Stimulated activated CD8-positive, alpha-beta memory T cell treated with anti-CD3 and anti-CD28 coated beads, Interleukin-4, amount 100 ng/mL, for 1 hour (primary cell): ENCODE data around the gene AXDND1.
"Not testable (repeated sequence)": the region's sequence is repeated elsewhere in the genome, so short reads cannot be mapped to it uniquely, and the experiment has no call there.

Source experiments
- DNase-seq, 2 donors: peaks; one replicate each; pipeline ENCODE4 v3.0.0-alpha.2; 2020; ENCODE audit warnings: low read depth in 2 of 2, low spot score in 1 of 2

Gene AXDND1

DNA sequence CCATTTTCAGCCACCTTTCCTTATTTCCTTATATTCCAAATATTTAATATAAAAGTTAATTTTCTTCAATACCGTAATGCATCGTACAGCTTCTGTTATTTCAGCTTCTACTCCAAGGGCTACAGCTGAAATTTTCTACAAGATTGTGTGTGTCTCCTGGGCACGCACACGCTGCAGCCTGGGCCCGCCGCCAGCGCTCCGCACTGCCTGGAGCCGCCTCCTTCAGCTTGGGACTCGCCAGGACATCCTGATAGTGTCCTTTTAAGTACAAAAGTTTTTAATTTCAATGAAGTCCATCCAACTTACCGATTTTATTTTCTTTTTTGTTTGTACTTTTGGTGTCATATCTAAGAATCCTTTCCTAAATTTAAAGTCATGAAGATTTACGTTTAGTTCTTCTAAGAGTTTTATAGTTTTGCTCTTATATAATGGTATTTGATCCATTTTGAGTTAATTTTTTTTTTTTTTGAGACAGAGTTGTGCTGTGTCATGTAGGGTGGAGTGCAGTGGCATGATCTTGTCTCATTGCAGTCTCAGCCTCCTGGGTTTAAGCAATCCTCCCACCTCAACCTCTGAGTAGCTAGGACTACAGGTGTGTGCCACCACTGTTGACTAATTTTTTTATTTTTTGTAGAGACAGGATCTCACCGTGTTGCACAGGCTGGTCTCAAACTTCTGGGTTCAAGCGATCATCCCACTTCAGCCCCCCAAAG, 82.8 kb downstream of the AXDND1 start:
- no peak for DNase-seq

DNA sequence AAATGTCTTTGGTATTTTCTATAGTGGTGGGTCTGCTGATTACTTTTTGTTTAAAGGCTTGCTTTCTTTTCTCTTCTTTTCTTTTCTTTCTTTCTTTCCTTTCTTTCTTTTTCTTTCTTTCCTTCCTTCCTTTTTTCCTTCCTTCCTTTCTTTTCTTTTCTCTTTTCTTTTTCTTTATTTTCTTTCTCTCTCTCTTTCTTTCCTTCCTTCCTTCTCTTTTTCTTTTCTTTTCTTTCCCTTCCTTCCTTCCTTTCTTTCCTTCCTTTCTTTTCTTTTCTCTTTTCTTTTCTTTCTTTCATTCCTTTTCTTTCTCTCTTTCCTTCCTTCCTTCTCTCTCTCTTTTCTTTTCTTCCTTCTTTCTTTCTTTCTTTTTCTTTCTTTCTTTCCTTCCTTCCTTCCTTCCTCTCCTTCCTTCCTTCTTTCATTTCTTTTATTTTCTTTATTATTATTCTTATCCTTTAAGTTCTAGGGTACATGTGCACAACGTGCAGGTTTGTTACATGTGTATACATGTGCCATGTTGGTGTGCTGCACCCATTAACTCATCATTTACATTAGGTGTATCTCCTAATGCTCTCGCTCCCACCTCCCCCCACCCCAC, 93.9 kb downstream of the AXDND1 start:
- not testable (repeated sequence) for DNase-seq

DNA sequence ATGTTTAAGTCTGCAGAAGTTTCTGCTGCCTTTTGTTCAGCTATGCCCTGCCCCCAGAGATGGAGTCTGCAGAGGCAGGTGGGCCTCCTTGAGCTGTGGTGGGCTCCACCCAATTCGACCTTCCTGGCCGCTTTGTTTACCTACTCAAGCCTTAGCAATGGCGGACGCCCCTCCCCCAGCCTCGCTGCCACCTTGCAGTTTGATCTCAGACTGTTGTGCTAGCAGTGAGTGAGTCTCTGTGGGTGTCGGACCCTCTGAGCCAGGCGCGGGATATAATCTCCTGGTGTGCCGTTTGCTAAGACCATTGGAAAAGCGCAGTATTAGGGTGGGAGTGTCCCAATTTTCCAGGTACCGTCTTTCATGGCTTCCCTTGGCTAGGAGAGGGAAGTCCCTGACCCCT, 99.9 kb downstream of the AXDND1 start:
- DNase-seq: not testable (repeated sequence)

DNA sequence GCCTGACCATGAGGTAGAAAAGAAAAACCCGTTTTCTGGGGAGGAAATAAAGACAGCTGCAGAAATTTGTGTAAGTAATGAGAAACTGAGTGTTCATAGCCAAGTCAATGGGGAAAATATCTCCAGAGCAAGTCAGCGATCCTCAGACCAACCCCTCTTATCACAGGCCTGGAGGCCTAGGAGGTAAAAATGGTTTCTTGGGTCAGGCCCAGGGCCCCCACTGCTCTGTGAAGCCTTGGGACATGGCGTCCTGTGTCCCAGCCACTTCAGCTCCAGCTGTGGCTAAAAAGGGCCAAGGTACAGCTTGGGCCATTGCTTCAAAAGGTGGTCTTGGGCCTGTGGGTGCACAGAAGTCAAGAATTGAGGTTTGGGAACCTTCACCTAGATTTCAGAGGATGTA, 108.9 kb downstream of the AXDND1 start:
- DNase-seq: no peak

DNA sequence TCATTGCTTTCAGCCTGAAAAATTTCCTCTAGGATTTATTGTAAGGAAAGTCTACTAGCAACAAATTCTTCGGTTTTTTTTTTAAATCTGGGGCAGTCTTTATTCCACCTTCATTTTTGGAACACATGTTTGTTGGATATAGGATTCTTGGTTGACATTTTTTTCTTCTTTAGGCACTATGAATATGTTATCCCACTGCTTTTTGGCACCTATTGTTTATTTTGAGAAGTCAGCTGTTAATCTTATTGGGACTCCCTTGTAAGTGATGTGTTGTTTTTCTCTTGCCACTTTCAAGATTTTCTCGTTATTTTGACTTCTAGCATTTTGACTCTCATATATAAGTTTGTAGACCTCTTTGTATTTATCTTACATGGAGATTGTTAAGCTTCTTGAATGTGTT, 110.7 kb downstream of the AXDND1 start:
- DNase-seq: no peak

DNA sequence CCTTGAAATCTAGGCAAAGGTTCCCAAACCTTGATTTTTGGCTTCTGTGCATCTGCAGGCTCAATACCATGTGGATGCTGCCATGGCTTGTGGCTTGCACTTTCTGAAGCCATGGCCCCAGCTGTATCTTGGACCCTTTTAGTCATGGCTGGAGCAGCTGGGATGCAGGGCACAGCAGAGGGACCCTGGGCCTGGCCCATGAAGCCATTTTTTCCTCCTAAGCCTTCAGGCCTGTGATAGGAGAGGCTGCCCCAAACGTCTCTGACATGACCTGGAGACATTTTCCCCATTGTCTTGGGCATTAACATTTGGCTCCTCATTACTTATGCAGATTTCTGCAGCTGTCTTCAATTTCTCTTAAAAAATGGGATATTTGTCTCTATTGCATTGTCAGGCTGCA, 112.6 kb downstream of the AXDND1 start:
- DNase-seq: no peak

DNA sequence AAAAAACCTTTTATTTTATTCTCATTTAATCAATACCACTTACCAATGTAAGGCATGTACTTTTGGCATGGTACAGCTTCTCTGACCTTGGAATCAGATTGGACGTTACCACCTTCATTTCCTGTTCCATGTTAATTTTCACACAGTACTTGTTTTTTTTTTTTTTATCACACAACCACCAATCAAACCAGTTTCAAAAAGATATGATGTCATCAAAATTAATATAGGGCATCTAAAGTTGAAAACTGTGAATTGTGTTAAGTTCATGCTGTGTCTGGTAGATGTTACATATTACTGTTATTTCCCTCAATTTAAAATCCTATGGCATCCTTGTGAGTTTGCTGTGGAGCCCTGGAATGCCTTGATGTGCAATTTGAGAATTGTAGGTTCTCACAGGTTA, 124.8 kb downstream of the AXDND1 start:
- DNase-seq: no peak

DNA sequence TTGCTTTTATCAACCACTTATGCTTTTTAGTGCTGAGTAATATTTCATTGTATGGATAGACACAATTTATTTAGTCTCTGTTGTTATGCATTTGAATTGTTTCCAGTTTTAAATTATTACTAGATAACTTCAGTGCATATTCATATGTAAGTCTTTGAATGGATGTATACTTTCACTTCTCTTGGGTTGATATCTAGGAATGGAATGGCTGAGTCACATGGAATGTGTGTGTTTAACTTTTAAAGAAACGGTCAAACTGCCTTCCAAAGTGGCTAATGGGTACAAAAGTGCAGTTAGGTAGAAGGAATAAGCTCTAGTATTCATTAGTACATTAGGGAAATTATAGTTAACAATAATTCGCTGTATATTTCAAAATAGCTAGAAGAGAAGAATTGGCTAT, 127.6 kb downstream of the AXDND1 start:
- no peak for DNase-seq

DNA sequence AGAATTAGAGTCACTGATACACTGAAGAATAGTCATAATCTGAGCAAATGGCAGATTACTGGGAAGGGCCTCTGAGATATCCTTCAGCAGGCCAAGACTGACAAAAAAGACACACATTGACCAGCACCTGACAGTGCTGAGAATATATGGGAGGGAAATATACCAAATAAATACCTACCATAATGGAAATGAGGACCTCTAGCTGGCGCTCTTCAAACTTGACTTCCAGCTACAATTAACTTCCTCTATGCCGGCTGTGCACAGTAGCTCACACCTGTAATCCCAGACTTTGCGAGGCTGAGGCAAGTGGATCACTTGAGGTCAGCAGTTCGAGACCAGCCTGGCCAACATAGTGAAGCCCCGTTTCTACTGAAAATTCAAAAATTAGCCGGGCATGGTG, 140.4 kb downstream of the AXDND1 start:
- no peak for DNase-seq

DNA sequence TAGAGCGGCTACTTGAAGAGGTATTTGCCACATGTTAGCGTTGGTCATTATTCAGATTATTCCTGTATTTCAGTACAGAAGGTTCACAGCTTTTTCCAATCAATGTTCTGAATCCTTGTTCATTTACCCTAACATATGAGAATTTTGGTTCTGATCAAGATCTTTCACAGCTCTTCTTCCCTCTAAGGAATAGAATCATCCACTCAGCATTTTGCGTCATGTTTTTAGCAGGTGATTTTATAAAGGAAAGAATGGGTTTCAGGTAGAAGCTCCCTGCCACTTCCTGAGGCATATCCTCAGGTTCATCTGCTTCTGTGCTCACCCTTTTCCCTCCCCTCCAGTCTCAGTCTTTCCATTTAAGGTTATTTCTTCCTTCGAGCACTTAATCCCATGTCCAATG, 143.6 kb downstream of the AXDND1 start:
- no peak for DNase-seq

DNA sequence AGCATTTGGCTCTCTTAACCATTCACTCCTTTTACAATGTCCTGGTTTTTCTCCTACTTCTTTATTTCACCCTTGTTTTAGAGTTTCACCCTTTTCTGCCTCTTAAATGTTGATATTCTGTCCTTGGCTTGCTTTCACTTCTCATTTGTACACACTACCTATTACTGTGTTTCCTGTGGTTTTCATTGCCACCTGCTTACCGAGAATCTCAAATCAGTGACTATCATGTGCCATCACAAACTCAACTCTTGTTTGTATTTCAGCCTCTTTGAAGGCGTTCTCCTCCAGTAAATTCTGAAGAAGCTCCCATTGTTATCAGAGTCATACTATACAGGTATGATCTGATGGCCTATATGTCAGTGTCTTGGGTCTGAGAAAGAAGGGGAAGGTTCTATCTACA, 144.3 kb downstream of the AXDND1 start:
- no peak for DNase-seq

DNA sequence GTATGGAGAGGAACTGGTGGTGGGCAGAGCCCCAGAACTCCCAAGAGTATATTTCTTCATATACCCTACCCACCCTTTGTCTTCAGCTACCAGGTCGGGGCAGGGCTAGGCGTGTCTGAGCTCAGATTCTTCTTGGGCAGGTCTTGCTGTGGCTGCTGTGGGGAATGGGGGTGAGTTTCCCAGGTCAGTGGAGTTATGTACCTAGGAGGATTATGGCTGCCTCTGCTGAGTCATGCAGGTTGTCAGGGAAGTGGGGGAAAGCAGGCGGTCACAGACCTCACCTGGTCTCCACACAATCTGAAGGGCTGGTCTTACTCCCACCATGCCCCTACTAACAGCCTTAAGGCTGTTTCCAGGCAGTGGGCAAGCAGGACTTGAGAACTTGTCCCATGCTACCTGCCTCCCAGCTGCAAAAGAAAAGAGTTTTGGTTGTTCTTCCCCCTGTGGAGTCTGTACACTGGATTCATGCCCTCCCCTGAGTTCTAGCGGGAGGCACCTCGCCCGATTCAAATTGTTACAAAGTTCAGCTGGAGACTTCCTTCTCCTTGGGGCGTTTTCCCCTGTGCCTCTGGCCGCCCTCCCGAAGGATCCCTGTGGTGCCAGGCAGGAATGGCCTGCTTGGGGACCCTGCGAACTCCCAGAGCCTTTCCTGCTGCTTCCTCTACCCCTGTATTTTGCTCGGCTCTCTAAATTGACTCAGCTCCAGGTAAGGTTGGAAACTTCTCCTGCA, 151.4 kb downstream of the AXDND1 start:
- DNase-seq: no peak

DNA sequence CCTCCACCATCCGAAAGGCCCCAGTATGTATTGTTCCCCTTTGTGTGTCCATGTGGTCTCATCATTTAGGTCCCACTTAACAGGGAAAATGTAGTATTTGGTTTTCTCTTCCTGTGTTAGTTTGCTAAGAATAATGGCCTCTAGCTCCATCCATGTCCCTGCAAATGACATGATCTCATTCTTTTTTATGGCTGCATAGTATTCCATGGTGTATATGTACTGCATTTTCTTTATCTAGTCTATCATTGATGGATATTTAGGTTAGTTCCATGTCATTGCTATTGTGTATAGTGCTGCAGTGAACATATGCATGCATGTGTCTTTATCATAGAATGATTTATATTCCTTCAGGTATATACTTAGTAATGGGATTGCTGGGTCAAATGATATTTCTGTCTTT, 152.8 kb downstream of the AXDND1 start:
- DNase-seq: not testable (repeated sequence)

DNA sequence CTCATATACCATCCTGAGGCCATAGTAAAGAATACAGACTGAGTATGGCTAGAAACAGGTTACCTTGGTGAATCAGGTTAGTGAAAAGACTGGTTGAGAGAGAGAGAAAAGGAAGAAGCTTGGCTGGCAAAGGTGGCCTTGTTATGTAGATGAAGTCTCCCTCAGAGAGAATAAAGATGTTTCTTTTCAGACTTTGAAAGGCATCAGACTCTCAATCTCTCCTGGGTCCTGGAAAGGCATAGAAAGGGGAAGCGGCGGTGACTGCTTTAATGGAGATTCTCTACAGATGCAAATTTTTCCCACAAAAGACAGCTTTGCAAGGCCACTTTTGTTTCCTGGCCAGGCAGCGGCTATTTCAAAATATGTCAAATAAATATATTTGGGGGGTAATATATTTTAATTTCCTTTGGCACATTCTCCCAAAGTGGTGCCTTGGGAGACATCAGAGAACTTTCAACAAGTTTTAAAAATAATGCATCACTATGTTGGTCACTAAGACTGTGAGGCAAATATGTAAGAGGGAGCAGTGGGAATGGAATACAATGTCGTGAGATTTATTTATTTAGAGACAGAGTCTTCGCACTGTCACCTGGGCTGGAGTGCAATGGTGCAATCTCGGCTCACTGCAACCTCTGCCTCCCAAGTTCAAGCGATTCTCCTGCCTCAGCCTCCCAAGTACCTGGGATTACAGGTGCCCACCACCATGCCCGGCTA, 163.9 kb downstream of the AXDND1 start:
- DNase-seq: no peak

DNA sequence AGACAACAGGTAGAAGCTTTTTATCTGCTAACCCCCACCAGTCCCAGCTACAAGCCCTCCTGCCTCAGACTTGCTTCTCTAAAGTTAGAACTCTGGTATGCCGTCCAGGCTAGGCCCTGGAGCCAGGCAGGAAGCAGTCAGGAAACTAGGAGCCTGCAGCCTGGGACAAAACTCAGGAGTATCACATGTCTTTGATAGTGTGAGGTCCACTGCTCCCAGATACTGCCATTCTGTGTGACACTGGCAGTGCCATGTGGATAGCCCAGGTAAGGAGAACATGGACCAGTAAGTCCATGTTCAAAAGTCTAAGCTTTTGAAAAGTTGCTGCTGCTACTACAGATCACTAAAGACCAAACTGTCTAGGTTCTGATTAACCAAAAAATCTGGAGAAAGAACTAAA, 164.6 kb downstream of the AXDND1 start:
- DNase-seq: no peak

DNA sequence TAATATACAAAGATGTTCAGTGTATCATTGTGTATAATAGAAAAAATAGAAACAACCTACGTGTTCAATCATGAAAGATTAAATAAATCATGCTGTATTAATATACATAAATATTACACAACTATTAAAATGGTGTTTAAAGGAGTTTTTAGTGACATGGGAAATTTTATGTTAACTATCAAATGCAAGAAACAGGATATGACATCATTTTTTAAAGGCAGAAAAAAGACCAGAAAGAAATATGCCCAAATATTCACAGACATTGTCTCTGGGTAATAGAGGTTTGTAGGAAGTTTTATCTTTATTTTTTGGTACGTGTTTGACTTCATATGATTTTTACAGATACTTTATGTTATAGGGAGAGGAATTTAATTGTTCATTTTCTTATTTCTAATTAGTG, 176.0 kb downstream of the AXDND1 start:
- no peak for DNase-seq

DNA sequence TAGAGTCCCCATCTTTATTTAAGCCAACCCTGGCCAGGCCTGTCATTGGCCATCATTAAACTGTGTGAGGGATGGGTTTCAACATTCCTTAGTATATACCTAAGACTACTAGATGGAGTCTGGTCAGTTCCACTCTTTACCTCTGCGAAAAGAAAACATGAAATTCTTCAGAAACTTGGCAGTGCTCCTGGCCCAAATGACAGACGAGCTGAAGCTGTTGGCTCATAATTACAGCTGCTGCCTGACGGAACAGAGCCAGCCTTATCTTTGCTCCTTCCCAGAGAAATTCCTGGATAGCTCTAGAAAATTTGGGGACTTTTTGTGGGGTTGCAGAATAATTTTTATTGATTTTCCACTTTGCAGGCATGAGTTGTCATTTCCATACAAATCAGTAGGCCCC, 179.6 kb downstream of the AXDND1 start:
- no peak for DNase-seq

DNA sequence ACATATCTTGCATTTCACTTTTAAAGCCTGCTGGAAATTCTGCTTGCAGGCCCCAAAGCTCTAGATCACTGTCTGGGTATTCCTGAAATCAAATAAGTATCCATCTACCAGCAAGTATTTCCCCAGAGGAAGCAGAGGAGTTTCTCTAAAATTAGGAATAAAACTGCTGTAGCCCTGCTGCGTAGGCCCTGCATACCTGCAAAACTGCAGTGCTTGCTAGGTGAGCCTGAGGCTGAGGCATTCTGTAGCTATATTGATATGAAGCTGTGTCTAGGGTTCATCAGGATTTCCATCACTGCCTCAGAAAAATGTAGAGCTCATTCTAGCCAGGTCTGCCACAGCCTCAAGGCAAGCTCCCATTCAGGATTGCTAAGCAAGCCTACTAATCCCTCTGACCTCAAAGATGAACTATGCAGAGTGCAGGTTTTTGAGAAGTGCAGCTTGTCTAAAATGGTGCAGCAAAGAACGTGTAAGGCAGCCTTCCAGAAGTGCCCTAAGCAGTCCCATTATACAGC, 181.3 kb downstream of the AXDND1 start:
- no peak for DNase-seq

DNA sequence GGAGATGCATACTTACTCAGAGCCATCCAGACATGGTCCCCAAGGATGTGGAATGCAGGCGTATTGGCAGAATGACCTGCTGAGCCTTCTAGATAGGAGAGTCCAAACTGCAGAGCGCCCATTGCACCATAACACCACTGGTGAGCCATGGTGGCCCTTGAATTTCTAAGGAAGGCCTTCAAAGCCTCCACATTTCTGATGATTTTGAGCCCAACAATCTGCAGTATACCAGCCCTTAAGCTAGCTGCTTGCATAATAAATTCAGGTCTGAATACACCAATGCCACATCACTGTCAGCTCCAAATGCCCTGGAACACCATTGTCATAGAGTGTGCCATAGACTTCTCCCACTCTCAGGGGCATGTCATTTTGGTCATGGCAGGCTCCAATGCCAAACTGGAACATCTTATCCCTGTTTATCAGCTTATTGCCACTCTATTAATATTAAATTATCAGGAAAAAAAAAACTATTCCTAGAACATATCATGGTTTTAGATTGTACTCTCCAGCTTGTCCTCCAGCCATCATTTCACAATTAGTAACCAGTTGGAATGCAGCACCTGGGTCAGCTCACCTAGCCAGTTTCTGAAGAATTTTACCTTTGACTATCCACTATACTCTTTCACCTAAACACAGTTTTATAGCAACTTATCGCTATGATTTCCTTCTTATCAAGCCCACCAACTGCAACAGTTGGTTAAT, 183.0 kb downstream of the AXDND1 start:
- DNase-seq: no peak

DNA sequence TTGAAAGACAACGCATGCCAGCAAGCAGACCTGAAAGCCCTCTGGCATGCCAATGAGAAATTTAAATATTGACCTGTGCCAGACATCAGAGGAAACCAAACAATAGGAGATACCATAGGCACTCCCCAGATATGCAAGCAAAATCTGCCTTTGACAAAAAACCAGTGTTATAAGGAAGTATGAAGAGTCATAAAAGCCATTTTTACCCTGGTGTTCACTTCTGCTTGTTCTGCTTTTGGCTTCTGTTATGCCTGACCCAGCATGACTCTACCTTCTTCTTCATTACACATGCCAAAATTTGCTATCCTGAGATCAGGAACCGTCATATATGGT, 183.6 kb downstream of the AXDND1 start:
- DNase-seq: no peak
